Testis (tissue), 2 donors: ENCODE measurements around the gene KRCC1.

Experiments
- POLR2A ChIP-seq: fragments of 450-650 bp; IDR thresholded peaks from one replicate; pipeline ENCODE4 v1.6.1; 2017; ENCODE audit warnings: antibody characterized with exemption, mild to moderate bottlenecking, moderate library complexity
- TF ChIP-seq, protein P1 (sequence below), 3 experiments: fragments of 450-650 bp in 2 of 3; fragments of 200-600 bp in 1 of 3; sonication (generic) in 1 of 3; IDR thresholded peaks; one replicate each; pipeline ENCODE4 v1.5.1; 2016 to 2019; ENCODE audit warnings: antibody characterized with exemption in 3 of 3, mild to moderate bottlenecking in 2 of 3, moderate library complexity in 1 of 3

DNA sequence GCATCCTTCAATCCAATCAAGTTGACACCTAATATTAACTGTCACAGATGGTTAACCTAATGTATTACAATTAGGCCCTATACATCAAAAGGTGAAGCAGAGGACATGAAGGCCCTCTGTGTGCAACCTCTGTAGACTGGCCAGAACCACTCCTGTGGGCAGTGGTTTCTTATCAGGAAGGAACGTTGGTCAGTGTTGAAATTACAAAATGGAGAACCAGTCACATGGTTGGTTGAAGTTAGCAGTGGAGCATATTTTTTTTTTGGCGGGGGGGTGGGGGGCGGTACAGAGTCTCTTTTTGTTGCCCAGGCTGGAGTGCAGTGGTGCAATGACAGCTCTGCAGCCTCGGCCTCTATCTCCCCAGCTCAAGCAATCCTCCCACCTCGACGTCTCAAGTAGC lies 59.0 kb downstream of the KRCC1 start:
- TF ChIP-seq, protein P1, sequence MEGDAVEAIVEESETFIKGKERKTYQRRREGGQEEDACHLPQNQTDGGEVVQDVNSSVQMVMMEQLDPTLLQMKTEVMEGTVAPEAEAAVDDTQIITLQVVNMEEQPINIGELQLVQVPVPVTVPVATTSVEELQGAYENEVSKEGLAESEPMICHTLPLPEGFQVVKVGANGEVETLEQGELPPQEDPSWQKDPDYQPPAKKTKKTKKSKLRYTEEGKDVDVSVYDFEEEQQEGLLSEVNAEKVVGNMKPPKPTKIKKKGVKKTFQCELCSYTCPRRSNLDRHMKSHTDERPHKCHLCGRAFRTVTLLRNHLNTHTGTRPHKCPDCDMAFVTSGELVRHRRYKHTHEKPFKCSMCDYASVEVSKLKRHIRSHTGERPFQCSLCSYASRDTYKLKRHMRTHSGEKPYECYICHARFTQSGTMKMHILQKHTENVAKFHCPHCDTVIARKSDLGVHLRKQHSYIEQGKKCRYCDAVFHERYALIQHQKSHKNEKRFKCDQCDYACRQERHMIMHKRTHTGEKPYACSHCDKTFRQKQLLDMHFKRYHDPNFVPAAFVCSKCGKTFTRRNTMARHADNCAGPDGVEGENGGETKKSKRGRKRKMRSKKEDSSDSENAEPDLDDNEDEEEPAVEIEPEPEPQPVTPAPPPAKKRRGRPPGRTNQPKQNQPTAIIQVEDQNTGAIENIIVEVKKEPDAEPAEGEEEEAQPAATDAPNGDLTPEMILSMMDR (IDR thresholded peaks at IDR 0.05) = no peak
- TF ChIP-seq POLR2A = no peak
